Central memory CD4-positive, alpha-beta T cell (primary cell): ENCODE measurements around the gene PRDM16.

ENCODE experiments used
- DNase-seq: peaks from one replicate; pipeline ENCODE4 v3.0.0; 2022

Gene PRDM16

DNA sequence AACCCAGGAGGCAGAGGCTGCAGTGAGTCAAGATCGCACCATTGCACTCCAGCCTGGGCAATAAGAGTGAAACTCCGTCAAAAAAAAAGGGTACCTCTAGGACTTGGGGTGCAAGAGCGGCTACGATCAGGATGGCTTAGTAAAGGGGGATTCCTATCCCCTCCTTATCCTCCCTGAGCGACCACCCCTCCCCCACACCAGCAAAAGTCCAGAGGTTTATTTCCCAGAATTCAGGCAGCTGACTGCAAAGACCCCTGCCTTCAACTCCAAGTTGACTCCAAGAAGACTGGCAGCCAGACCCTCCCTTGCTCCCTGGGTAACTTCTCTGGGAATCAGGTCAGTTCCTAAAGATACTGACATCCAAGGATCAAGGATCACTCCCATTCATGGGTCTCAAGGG is 12.4 kb upstream of the PRDM16 start:
- DNase-seq, result no peak

DNA sequence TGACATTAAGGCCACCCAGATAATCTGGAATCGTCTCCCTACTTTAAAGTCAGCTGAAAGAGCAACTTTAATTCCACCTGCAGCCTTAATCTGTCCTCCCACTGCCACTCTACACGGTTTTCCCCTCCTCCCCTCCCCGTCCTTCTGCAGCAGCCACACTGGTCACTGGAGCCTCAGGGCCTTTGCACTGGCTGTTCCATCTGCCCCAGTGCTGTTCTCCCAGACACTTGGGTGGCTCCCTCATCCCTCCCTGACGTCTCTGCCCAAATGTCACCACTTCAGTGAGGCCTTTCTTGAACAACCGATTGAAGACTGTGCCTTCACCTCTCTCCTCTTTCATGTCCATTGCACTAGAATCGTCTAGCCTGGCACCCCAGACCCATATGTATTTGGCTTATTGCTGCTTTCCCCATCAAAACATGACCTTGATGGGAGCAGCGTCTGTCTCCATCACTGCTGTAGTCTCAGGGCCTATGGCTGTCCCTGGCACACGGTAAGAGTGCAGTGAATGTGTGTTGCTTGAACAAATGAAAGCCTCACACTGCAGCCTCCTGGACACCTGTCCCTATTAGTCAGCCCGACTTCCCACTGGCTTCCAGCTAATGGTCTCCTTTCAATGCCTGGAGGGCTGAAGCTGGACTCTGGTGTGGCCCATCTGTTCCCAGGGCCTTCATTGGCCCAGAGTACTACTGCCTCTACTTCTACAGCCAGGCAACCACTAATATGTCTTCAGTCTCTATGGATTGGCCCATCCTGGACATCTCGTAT is 10.6 kb upstream of the PRDM16 start:
- DNase-seq, result no peak

DNA sequence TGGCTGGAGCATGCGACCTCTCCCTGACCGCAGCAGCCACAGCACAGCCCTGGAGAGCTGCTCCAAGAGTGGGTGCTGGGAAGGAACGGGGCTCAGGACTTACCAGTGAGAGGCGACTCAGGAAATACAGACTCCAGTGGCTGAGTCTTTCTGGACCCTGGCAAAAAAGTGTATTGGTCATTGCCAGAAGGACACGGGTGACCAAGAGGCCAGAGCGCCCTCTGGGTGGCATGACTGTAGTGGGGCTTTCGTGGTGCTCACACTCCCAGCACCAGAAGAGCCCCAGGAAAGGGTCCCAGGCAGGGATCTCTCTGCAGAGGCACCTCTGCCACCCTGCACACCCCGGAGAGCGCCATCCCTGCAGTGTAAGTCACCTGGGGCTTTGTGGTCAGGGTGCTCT is 8.9 kb upstream of the PRDM16 start:
- no peak for DNase-seq

GRCh38 chr1:3060601-3061551 is 8.1 kb upstream of the PRDM16 start:
- no peak for DNase-seq

- no peak for DNase-seq
These were observed 7.4 kb upstream of the PRDM16 start for GRCh38 chr1:3061566-3061965.

GRCh38 chr1:3061981-3062615 is 6.9 kb upstream of the PRDM16 start:
- no peak for DNase-seq

GRCh38 chr1:3062616-3063378 is 6.2 kb upstream of the PRDM16 start:
- no peak for DNase-seq

- DNase-seq, result no peak
These were observed 5.4 kb upstream of the PRDM16 start for GRCh38 chr1:3063379-3064295.

DNA sequence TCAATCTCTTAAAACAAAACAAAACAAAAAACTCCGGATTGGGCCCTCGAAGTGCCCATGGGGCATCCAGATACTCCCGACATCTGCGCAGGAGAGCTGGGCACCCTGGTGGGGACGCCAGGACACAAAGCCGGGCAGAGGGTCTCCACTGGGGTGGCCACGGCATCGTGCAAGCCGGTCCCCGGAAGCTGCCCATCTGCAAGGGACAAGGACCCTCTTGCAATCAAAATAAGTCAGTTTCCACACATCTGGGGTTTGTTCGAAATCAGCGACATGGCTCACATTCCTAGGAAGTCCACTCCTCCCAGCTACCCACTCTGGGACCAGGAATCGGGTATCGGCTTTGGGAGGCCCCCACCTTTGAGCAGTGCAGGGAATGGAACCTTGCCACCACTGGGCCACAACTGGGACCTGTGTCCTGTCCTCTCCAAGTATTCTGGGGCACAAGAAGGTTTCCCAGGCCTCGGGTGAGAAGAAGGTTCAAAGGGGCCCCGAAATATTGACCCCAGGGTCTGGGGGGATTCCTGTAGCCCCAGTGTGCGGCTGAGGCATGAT is 4.6 kb upstream of the PRDM16 start:
- no peak for DNase-seq

DNA sequence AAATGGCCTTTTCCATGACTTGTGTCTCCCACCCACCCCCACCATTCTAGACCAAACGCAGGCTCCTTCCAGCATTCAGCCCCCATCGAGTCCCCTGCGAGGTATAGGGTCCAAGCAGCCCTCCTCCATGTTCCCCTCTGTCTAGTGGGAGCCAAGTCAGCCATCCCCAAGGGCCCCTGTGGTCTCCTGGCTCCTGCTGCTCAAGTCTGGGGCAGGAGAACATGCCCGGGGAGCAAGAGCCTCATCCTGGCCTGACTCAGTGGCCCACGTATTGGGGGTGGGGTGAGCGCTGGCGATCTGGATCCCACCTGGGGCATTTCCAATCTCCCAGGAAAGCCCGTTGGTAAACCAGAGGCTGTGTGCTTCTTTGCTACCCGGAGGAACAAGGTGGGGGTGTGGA is 4.1 kb upstream of the PRDM16 start:
- DNase-seq, result no peak

DNA sequence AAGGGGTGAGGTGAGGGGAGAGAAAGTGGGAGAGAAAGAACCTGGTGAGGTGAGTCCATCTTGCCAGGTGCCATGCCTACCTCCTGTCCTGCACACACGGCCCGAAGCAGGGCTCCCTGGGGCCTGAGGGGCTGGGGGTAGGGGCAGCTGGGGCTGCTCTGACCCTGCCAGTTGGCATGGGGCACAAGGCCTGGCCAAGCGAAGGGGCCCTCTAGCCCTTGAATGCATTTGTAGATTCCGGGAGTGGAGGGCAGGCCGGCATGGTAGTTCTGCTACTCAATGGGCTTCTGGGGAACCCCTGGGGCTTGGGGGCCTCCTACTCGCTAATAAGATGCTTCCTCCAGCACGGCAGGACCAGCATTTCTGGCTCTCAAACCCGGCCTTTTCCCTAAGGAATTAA is 3.6 kb upstream of the PRDM16 start:
- DNase-seq, result no peak

GRCh38 chr1:3065797-3066196 is 3.2 kb upstream of the PRDM16 start:
- no peak for DNase-seq

DNA sequence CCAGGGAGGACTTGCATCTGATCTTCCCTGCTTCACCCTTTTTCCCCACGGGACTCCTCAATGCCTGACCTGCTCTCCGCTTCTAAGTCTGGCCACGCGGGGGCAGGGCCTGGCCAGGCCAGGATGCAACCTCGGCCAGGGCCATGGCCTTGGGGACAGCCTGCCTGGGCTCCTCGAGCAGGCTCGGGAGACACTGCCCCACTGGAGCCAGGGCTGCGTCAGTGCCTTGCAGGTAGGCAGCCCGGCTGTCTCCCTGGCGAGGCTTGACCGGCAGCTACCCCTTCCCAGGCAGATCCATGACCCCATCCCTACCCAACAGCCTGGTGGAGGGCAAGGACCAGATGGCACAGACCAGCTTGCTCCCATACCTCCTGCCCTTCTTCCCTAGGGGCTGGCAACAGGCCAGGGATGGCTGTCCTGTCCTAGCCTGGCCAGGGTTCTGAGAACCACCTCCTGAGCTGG is 2.7 kb upstream of the PRDM16 start:
- no peak for DNase-seq

DNA sequence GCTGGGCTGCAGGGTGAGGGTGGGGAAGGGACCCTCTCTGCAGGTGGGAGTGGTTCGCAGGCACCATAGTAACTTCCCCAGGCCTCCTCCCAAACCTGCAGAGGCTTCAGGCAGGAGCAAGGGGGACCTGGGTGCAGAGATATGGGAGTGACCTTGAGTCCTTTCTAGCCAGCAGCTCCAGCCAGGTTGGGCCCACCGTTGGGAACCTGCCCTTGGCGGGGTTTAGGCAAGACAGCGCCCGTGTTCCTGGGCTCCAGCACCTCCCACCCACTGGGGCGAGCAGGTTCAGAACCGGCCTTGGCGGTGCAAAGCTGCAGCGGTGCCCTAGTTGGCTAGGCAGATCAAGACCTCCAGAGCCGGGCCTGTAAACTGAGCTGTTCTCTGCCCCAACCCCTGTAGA is 2.2 kb upstream of the PRDM16 start:
- no peak for DNase-seq

DNA sequence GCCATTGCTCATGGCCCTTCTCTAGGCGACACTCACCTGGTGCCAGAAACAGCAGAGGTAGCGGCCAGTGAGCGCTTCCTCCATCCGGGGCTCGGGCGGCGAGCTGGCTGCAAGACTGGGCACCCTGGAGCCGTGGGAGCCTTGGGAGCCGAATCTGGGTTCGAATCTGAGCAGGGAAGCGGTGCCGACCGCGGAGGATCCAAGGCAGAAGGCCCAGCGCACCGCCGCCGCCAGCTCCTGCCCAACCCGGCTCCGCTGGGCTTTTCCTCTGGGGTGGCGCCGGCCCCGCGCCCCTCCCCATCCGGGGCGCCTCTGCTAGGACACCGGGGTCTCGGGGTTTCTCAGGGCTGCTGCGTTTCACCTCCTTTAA is 1.7 kb upstream of the PRDM16 start:
- DNase-seq, result no peak

DNA sequence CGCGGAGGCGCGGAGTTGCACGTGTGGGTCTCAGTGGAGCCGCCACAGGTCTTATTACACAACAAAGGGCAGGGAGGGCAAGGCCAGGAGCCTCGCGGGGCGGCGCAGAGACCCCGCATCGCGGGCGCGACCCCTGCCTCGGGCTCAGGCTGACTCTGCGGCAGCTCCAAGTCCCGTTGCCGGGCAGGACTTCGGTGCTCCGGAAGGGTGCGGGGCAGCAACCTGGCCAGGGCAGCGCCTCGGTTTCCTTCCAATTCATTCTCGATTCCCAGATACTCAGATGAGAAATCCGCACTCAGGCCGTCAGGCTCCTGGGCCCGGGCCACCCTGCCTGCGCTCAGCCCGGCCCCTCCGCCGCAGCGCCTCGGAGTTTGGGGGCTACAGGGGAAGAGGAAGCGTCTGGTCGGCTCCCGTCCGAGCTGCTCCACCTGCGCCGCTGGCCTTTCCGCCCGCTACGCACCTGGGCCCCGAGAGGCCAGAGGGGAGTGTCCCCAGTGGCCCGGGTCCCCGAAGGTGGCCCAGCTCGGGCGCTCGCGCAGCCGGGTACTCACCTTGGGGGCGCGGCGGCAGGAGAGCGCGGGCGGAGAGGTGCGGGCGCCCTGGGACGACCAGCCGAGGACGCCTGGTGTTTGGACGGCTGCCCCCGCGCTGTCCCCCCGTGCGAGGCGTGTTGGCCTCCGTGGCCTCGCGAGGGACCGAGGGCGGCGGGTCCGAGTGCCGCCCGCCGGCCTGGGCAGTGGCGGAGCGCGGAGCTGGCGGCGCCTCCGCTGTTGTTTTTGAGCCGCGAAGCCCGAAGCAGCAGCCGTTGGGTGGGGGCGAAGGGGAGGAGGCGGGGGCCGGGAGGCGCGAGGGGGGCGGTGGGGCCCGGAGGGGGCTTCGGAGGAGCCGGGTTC is 1.1 kb upstream of the PRDM16 start:
- DNase-seq, result no peak

DNA sequence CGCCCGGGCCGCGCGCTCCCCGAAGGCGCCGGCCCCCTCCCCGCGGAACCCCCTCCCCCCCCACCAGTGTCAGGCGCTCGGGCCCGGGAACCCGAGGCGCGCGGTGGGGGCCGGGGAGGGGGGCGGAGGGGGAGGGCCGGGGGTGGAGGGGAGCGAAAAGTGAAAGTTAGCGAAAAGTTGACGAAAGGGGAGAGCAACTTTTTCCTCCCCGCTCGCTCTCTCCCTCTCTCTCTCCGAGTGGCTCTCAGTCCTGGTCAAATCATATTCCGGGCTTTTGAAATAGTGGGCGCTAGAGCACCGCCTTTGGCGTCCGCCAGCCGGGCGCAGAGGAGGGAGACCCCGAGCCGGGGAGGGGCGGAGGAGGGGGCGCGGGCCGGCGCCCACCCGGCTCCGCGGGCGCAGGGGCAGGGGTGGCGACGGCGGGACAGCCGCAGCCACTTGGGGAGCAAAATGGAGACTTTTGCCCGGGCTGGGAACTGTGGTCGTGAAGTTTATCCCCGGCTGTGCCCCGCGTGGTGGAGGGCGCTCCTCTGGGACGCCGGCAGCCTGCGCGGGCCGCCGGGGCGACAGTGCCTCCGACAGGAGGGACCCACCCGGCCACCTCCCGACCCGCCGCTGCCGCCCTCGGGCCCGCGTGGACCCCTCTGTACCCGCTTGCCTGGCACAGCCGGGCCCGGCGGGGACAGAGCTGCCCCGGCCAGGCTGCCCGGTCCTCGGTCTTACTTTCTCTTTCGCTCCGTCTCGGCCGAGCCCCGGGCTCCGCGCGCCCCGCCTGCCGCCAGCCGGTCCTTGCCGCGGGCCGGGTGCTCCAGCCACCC is 697 bp downstream of the PRDM16 start:
- no peak for DNase-seq

GRCh38 chr1:3070309-3070643 is 1.3 kb downstream of the PRDM16 start:
- DNase-seq, result no peak
